HG02798 (cell line): Measurements from ENCODE around the gene C1orf174.

Source experiments
- ATAC-seq: cut with Tn5 transposase; IDR thresholded peaks from one replicate; pipeline ENCODE4 v1.9.1; 2021; ENCODE audit warnings: mild to moderate bottlenecking; ENCODE audit not compliant: unreplicated experiment, poor library complexity

The C1orf174 gene

GRCh38 chr1:3898994-3899753, 898 bp downstream of the C1orf174 start:
- no peak for ATAC-seq

- no peak for ATAC-seq
These were observed 1.7 kb downstream of the C1orf174 start for GRCh38 chr1:3898475-3898735.

GRCh38 chr1:3896396-3897000, 3.6 kb downstream of the C1orf174 start:
- ATAC-seq, result no peak

- no peak for ATAC-seq
These were observed 4.1 kb downstream of the C1orf174 start for GRCh38 chr1:3895951-3896325.

- ATAC-seq, result no peak
These were observed 4.7 kb downstream of the C1orf174 start for GRCh38 chr1:3895279-3895950.

- no peak for ATAC-seq
These were observed 5.3 kb downstream of the C1orf174 start for GRCh38 chr1:3894626-3895278.

- ATAC-seq, result no peak
These were observed 6.9 kb downstream of the C1orf174 start for GRCh38 chr1:3893190-3893589.

- no peak for ATAC-seq
These were observed 7.3 kb downstream of the C1orf174 start for GRCh38 chr1:3892748-3893147.

- no peak for ATAC-seq
These were observed 8.7 kb downstream of the C1orf174 start for GRCh38 chr1:3891329-3891865.

GRCh38 chr1:3890389-3891328, 9.4 kb downstream of the C1orf174 start:
- no peak for ATAC-seq

- no peak for ATAC-seq
These were observed 10.1 kb downstream of the C1orf174 start for GRCh38 chr1:3889936-3890335.

- ATAC-seq, result no peak
These were observed 11.8 kb downstream of the C1orf174 start for GRCh38 chr1:3888301-3888700.

- no peak for ATAC-seq
These were observed 13.4 kb downstream of the C1orf174 start for GRCh38 chr1:3886691-3887090.

- ATAC-seq, result no peak
These were observed 13.9 kb downstream of the C1orf174 start for GRCh38 chr1:3886106-3886670.

GRCh38 chr1:3885611-3886010, 14.5 kb downstream of the C1orf174 start:
- no peak for ATAC-seq

- ATAC-seq, result no peak
These were observed 15.1 kb downstream of the C1orf174 start for GRCh38 chr1:3884966-3885365.

- ATAC-seq, result no peak
These were observed 16.7 kb downstream of the C1orf174 start for GRCh38 chr1:3883194-3883925.

- no peak for ATAC-seq
These were observed 18.9 kb downstream of the C1orf174 start for GRCh38 chr1:3881193-3881480.
